PFSK-1 (cell line): ENCODE results near the gene CLPTM1L.

Source experiments
- FOXP2 ChIP-seq: optimal IDR thresholded peaks from 2 replicates; pipeline ENCODE3; 2011; ENCODE audit warnings: borderline replicate concordance, control low read depth, inconsistent platforms; ENCODE audit not compliant: insufficient read depth; ENCODE audit errors: extremely low read length, extremely low read depth
- POLR2AphosphoS5 ChIP-seq: IDR thresholded peaks from 2 replicates; pipeline ENCODE4 v1.6.1; 2012; ENCODE audit warnings: low read depth, mild to moderate bottlenecking, control low read depth, low read length, moderate library complexity
- SIN3A ChIP-seq: IDR thresholded peaks from 2 replicates; pipeline ENCODE4 v1.6.1; 2012; ENCODE audit warnings: mild to moderate bottlenecking, low read length, moderate library complexity, borderline replicate concordance; ENCODE audit not compliant: insufficient read depth
- TAF1 ChIP-seq: IDR thresholded peaks from 2 replicates; pipeline ENCODE4 v1.6.1; 2012; ENCODE audit warnings: low read length, control low read depth, borderline replicate concordance; ENCODE audit not compliant: insufficient read depth
- TF ChIP-seq, protein P1 (sequence below), 2 experiments: IDR thresholded peaks; 2 replicates each; pipeline versions ENCODE4 v1.6.1 to v1.8.0; 2011 to 2012; ENCODE audit warnings: low read depth in 2 of 2, low read length in 2 of 2, control low read depth in 1 of 2, inconsistent platforms in 1 of 2, mild to moderate bottlenecking in 1 of 2, moderate library complexity in 1 of 2; ENCODE audit not compliant: insufficient read depth in 1 of 2

Gene CLPTM1L

DNA sequence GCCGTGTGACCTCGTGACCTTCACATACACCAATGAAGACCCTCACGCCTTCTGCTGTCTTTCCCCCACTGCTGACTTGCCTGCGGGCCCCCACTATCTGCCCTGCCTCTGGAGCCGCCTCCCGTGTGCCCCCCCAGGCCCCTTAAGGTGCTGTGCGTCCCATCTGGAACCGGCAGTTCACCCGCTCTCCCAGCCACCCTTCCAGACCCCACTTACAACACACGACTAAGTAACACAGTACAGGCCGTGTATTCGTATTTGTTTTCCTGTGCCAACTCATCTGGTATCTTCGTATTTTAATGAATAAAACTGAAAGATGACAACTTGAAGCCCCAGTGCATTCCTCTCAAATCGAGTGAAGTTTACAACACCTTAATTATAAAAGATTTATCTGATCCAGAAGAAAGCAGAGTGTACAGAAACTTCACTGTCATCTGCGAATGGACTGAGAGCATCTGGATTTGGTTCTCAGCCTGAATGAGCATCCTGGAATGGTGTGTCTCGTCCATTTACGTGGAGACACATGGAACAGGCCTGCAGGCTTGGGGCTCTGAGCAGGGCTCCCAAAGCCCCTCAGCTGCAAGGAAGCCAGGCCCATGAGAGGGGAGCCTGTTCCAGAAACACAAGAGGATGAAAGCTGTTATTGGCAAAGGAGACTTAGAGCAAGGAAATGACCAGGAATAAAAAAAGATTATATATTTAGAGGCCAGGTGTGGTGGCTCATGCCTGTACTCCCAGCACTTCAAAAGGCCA lies 28.1 kb downstream of the CLPTM1L start:
- TF ChIP-seq SIN3A (no peak), TAF1 (no peak)
- TF ChIP-seq, protein P1, sequence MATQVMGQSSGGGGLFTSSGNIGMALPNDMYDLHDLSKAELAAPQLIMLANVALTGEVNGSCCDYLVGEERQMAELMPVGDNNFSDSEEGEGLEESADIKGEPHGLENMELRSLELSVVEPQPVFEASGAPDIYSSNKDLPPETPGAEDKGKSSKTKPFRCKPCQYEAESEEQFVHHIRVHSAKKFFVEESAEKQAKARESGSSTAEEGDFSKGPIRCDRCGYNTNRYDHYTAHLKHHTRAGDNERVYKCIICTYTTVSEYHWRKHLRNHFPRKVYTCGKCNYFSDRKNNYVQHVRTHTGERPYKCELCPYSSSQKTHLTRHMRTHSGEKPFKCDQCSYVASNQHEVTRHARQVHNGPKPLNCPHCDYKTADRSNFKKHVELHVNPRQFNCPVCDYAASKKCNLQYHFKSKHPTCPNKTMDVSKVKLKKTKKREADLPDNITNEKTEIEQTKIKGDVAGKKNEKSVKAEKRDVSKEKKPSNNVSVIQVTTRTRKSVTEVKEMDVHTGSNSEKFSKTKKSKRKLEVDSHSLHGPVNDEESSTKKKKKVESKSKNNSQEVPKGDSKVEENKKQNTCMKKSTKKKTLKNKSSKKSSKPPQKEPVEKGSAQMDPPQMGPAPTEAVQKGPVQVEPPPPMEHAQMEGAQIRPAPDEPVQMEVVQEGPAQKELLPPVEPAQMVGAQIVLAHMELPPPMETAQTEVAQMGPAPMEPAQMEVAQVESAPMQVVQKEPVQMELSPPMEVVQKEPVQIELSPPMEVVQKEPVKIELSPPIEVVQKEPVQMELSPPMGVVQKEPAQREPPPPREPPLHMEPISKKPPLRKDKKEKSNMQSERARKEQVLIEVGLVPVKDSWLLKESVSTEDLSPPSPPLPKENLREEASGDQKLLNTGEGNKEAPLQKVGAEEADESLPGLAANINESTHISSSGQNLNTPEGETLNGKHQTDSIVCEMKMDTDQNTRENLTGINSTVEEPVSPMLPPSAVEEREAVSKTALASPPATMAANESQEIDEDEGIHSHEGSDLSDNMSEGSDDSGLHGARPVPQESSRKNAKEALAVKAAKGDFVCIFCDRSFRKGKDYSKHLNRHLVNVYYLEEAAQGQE (IDR thresholded peaks at IDR 0.05; ENCODE audit: insufficient read depth in 1 of 2, low read depth in 2 of 2, low read length in 2 of 2), result no peak

DNA sequence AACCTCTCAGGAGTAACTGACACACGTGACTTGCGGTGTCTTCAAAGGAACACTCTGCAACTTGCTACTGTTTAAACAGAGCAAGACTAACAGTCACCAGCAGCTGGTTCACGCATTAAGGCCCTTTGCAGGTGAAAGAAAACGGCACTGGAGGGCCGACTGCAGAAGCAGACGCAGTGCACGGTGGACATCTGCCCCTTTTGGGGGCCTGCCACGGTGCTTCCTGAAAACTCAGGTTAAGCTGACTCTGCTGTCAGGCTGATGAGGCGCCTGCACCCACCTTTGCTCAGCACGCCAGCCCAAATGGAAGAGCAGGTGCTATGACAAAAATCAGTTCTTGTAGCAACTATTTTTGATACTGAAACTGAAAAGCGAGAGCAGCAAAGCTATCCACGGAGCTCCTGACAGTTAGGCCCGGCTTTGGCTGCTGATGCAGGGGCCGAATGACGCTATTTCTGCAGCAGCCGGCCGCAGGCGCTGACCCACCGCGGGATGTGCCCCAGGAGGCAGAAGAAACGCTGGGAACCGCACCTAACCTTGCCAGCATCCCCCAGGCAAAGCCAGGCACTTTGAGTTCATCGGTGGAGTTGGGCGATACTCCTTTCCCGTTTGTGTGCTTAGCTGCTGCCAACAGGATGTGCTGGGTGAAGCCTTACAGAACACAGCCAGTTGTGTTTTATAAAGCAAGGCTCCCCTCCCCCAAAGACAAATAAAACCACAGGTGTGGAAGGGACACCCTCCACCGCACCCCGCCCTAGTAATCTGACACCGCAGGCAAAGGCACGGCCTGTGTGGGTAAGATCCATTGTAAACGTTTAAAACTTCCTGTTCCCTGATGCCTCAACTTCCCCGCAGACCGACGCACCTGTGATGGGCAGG lies 29.0 kb downstream of the CLPTM1L start:
- TF ChIP-seq SIN3A, result no peak
- no peak for TF ChIP-seq POLR2AphosphoS5
- TF ChIP-seq, protein P1 (IDR thresholded peaks at IDR 0.05; ENCODE audit: insufficient read depth in 1 of 2, low read depth in 2 of 2, low read length in 2 of 2), result no peak
- no peak for TF ChIP-seq TAF1
- TF ChIP-seq FOXP2, result no peak

DNA sequence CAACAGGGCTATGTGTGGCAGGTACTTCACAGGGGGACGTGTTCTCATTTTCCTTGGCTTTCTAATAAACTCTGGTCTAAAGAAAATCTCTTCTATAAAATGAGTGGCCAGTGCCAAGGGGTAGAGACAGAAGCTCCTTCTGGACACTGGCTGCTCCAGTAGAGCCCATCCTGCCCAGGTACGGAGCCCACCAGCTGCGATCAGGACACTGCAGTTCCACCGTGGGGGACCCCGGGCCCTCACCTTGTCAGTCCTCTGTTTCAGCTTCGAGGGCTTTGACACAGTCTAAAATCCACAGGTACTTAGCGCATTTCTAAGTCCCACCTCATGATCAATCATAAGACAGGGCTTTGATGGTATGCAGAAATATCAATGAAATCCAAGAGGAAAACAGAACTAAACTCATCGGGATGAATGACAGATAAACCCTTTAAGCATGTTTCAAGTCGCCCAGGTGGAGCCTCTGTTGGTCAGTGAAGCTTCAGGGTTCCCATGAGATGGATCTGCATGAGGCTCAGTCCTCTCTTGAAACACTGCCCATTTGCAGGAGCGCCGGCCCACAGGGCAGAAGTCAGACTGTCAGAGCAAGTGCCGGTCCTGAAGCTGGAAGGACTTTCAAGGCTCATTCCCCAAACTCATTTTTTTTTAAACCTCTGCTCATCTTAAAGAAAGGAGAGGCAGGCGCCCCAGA lies 29.7 kb downstream of the CLPTM1L start:
- TF ChIP-seq TAF1 (no peak), POLR2AphosphoS5 (no peak), SIN3A (no peak), FOXP2 (no peak)
- TF ChIP-seq, protein P1 (IDR thresholded peaks at IDR 0.05; ENCODE audit: insufficient read depth in 1 of 2, low read depth in 2 of 2, low read length in 2 of 2), result no peak

DNA sequence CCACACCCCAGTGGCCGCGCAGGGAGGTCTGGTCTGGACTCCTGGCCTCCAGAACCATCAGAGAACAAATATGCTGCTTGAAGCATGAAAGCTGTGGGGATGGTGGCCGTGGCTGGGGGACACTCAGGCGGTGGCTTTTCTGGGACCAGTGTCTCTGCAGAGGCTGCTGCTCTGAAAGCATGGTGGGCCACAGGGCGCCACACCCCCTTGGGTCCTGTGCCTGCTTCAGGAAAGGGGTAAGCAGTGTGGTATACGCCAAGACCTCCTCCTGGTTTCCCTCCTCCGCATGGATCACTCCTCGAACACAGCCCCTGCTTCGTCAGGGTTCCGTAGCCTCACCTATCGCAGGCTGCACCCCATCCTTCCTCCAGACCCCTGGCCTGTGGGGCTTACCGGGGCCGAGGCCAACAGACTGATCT lies 30.3 kb downstream of the CLPTM1L start:
- TF ChIP-seq, protein P1 (IDR thresholded peaks at IDR 0.05; ENCODE audit: insufficient read depth in 1 of 2, low read depth in 2 of 2, low read length in 2 of 2), result no peak
- TF ChIP-seq SIN3A, result no peak
- TF ChIP-seq POLR2AphosphoS5, result no peak
- TF ChIP-seq TAF1, result no peak
- TF ChIP-seq FOXP2, result no peak
